Testis (tissue), 3 donors: ENCODE data around the gene CYP4F12. TPM values are rescaled to one million over a fixed set of nuclear protein-coding genes. Genes with fewer than 3 reads are reported as not detected.

Source experiments
- DNase-seq: peaks from one replicate; pipeline ENCODE4 v3.0.0-alpha.2; 2019
- H3K27ac ChIP-seq, 2 donors: fragments of 200-600 bp; sonication (generic); one replicate each; pipeline ENCODE4 v1.5.1; 2019
- H3K27me3 ChIP-seq: fragments of 200-600 bp; sonication (generic); one replicate; pipeline ENCODE4 v1.5.1; 2019
- H3K36me3 ChIP-seq: fragments of 200-600 bp; sonication (generic); one replicate; pipeline ENCODE4 v1.5.1; 2017; ENCODE audit warnings: low read depth; ENCODE audit errors: missing control alignments
- H3K4me1 ChIP-seq: fragments of 200-600 bp; sonication (generic); one replicate; pipeline ENCODE4 v1.5.1; 2019
- H3K4me3 ChIP-seq, 2 donors: fragments of 200-600 bp; sonication (generic); one replicate each; pipeline ENCODE4 v1.5.1; 2017 to 2019
- H3K9me3 ChIP-seq: fragments of 200-600 bp; sonication (generic); one replicate; pipeline ENCODE4 v1.5.1; 2017
- CTCF ChIP-seq, 3 experiments: fragments of 450-650 bp in 2 of 3; fragments of 200-600 bp in 1 of 3; sonication (generic) in 1 of 3; IDR thresholded peaks; one replicate each; pipeline ENCODE4 v1.5.1; 2016 to 2019; ENCODE audit warnings: antibody characterized with exemption in 3 of 3, mild to moderate bottlenecking in 2 of 3, moderate library complexity in 1 of 3
- POLR2A ChIP-seq: fragments of 450-650 bp; IDR thresholded peaks from one replicate; pipeline ENCODE4 v1.6.1; 2017; ENCODE audit warnings: antibody characterized with exemption, mild to moderate bottlenecking, moderate library complexity
- WGBS, 2 donors: methylation state at CpG; one replicate each; pipeline ENCODE4 v1.1.5; 2018; 5-methylcytosine and 5-hydroxymethylcytosine counted together
- intact Hi-C: fragments of 100-400 bp; cut with DNase I; formaldehyde crosslinking; loops from one replicate; pipeline ENCODE4 v1.15.1; 2023; ENCODE audit warnings: low total_unique reads
- polyA plus RNA-seq: library from polyadenylated mRNA; stranded (reverse); fragments of 350-450 nt; fragmentation: Illumina TruSeq; extraction: RNeasy Lipid Tissue Mini Kit (QIAGEN cat#74804); gene quantifications from one replicate; pipeline ENCODE4 v1.2.3, GENCODE V29; 2014; ENCODE audit warnings: low read depth, low replicate concordance; ENCODE audit not compliant: insufficient read depth
- total RNA-seq, 2 donors: library from RNA; depleted of rRNA; stranded (reverse); fragments of >200 nt; gene quantifications; one replicate each; pipeline ENCODE4 v1.2.3, GENCODE V29; 2016

The CYP4F12 gene
- total and polyA plus RNA-seq, 3 donors from 2014 or later: 1.2 to 7.2 (median 4.2) TPM

- no peaks in the 10 kb centered on the region for H3K27me3 ChIP-seq
- H3K36me3 ChIP-seq: no peaks in the 10 kb centered on the region
- H3K4me3 ChIP-seq: peak overlapping the region; percentile 20 to 46
- no peaks in the 10 kb centered on the region for H3K9me3 ChIP-seq
- intact Hi-C loops: no loop called here
- DNase-seq: peak; percentile 53
- H3K27ac ChIP-seq: no peak overlapping the region
- no peaks in the 10 kb centered on the region for H3K4me1 ChIP-seq
- TF ChIP-seq CTCF (IDR thresholded peaks at IDR 0.05) (no peak), POLR2A (no peak)
- 43 to 70% methylated on average over 13 to 19 of the region's 19 CpGs for WGBS, 2 donors
Observed at GRCh38 chr19:15696654-15697194, 23.8 kb downstream of the CYP4F12 start.

- no peaks in the 10 kb centered on the region for H3K27me3 ChIP-seq
- intact Hi-C loops: no loop called here
- no peaks in the 10 kb centered on the region for H3K36me3 ChIP-seq
- H3K4me3 ChIP-seq: no peak overlapping the region
- no peaks in the 10 kb centered on the region for H3K9me3 ChIP-seq
- DNase-seq: no peak
- TF ChIP-seq CTCF (IDR thresholded peaks at IDR 0.05) (no peak), POLR2A (no peak)
- 78% methylated on average over 3 to 4 of the region's 4 CpGs for WGBS, 2 donors
- H3K27ac ChIP-seq: no peak overlapping the region
- H3K4me1 ChIP-seq: no peaks in the 10 kb centered on the region
Observed at GRCh38 chr19:15701757-15702533, 29.1 kb downstream of the CYP4F12 start.

- TF ChIP-seq CTCF (IDR thresholded peaks at IDR 0.05) (no peak), POLR2A (no peak)
- Histone ChIP-seq H3K4me3 (no peak overlapping the region), H3K9me3 (no peaks in the 10 kb centered on the region), H3K27me3 (no peaks in the 10 kb centered on the region), H3K4me1 (no peaks in the 10 kb centered on the region), H3K36me3 (no peaks in the 10 kb centered on the region), H3K27ac (no peak overlapping the region)
- 28 to 38% methylated on average over 6 to 7 of the region's 7 CpGs for WGBS, 2 donors
- intact Hi-C loops: no loop called here
- DNase-seq: peak; percentile 65
Observed at GRCh38 chr19:15702534-15702930, 29.6 kb downstream of the CYP4F12 start.

- Histone ChIP-seq H3K4me3 (no peak overlapping the region), H3K4me1 (no peaks in the 10 kb centered on the region), H3K27ac (no peak overlapping the region), H3K9me3 (no peaks in the 10 kb centered on the region), H3K36me3 (no peaks in the 10 kb centered on the region), H3K27me3 (no peaks in the 10 kb centered on the region)
- intact Hi-C loops: no loop called here
- 62% methylated on average over 3 of the region's 3 CpGs for whole genome bisulfite sequencing, 2 donors
- DNase-seq: no peak
- TF ChIP-seq CTCF (IDR thresholded peaks at IDR 0.05) (no peak), POLR2A (no peak)
Observed at GRCh38 chr19:15714638-15715037, 41.8 kb downstream of the CYP4F12 start.

- Histone ChIP-seq H3K4me1 (no peaks in the 10 kb centered on the region), H3K4me3 (no peak overlapping the region), H3K9me3 (no peaks in the 10 kb centered on the region), H3K27ac (no peak overlapping the region), H3K36me3 (no peaks in the 10 kb centered on the region), H3K27me3 (no peaks in the 10 kb centered on the region)
- WGBS, 2 donors: 68 to 97% methylated on average over 1 of the region's 1 CpG
- TF ChIP-seq POLR2A (no peak), CTCF (IDR thresholded peaks at IDR 0.05) (no peak)
- no peak for DNase-seq
- intact Hi-C loops: no loop called here
Observed at GRCh38 chr19:15715642-15716041, 42.8 kb downstream of the CYP4F12 start.
